Left ventricle myocardium inferior (tissue), 1 donor: ENCODE measurements around the gene LCN6. TPM values are rescaled to one million over a fixed set of nuclear protein-coding genes. Genes with fewer than 3 reads are reported as not detected.

Experiments
- DNase-seq: peaks from one replicate; pipeline ENCODE4 v3.0.0-alpha.2; 2020
- H3K27ac ChIP-seq: fragments of 200-600 bp; replicated peaks from 2 replicates; pipeline ENCODE4 v1.8.0; 2021
- H3K27me3 ChIP-seq: fragments of 200-600 bp; 2 replicates; pipeline ENCODE4 v1.8.0; 2021; ENCODE audit warnings: low read depth
- H3K36me3 ChIP-seq: fragments of 200-600 bp; 2 replicates; pipeline ENCODE4 v1.8.0; 2021
- H3K4me1 ChIP-seq: fragments of 200-600 bp; 2 replicates; pipeline ENCODE4 v1.8.0; 2021
- H3K4me3 ChIP-seq: fragments of 200-600 bp; 2 replicates; pipeline ENCODE4 v1.8.0; 2021; ENCODE audit warnings: mild to moderate bottlenecking, moderate library complexity
- H3K9me3 ChIP-seq: fragments of 200-600 bp; replicated peaks from 2 replicates; pipeline ENCODE4 v1.8.0; 2021
- intact Hi-C: fragments of 100-400 bp; cut with micrococcal nuclease; formaldehyde crosslinking; loops from one replicate; pipeline ENCODE4 v1.11.0; 2022
- total RNA-seq: library from RNA; stranded (reverse); fragmentation: NEBNext Ultra II Directional; extraction: Animal tissue kit (Norgen Biotek cat#: 25700); gene quantifications from one replicate; pipeline ENCODE4 v1.2.1, GENCODE V29; 2021
- TF ChIP-seq, protein P1 (sequence below): fragments of 200-600 bp; IDR thresholded peaks from 2 replicates; pipeline ENCODE4 v1.8.0; 2021; ENCODE audit warnings: antibody characterized with exemption, mild to moderate bottlenecking, borderline replicate concordance
- donor health status: DM: no; HTN: yes; CAD: no; lungs with severe emphysema.

LCN6 gene
- total RNA-seq, 1 donor from 2014 or later = 14.6 TPM

DNA sequence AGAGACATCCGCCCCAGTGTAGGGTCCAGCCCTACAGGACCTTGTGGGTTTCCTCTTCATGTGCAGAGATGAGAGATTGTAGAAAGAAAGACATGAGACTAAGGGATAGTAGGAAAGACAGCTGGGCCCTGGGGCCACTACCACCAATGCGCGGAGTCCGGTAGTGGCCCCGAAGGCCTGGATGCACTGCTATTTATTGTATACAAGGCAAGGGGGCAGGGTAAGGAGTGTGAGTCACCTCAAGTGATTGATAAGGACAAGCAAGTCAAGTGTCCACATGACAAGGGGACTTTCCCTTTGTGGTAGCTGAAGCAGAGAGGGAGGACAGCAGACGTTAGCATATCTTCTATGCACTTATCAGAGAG is 36.7 kb upstream of the LCN6 start:
- Histone ChIP-seq H3K36me3 (no peaks in the 10 kb centered on the region), H3K27me3 (no peaks in the 10 kb centered on the region), H3K27ac (no peak overlapping the region), H3K4me3 (no peak overlapping the region), H3K4me1 (peaks cover 9% of the 10 kb centered on the region), H3K9me3 (no peaks in the 10 kb centered on the region)
- intact Hi-C loops = loop anchor here (5.0 kb wide), 1 partner anchor 252 kb away; no protein-coding TSS in a partner anchor
- no peak for DNase-seq
- TF ChIP-seq, protein P1, sequence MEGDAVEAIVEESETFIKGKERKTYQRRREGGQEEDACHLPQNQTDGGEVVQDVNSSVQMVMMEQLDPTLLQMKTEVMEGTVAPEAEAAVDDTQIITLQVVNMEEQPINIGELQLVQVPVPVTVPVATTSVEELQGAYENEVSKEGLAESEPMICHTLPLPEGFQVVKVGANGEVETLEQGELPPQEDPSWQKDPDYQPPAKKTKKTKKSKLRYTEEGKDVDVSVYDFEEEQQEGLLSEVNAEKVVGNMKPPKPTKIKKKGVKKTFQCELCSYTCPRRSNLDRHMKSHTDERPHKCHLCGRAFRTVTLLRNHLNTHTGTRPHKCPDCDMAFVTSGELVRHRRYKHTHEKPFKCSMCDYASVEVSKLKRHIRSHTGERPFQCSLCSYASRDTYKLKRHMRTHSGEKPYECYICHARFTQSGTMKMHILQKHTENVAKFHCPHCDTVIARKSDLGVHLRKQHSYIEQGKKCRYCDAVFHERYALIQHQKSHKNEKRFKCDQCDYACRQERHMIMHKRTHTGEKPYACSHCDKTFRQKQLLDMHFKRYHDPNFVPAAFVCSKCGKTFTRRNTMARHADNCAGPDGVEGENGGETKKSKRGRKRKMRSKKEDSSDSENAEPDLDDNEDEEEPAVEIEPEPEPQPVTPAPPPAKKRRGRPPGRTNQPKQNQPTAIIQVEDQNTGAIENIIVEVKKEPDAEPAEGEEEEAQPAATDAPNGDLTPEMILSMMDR = no peak

DNA sequence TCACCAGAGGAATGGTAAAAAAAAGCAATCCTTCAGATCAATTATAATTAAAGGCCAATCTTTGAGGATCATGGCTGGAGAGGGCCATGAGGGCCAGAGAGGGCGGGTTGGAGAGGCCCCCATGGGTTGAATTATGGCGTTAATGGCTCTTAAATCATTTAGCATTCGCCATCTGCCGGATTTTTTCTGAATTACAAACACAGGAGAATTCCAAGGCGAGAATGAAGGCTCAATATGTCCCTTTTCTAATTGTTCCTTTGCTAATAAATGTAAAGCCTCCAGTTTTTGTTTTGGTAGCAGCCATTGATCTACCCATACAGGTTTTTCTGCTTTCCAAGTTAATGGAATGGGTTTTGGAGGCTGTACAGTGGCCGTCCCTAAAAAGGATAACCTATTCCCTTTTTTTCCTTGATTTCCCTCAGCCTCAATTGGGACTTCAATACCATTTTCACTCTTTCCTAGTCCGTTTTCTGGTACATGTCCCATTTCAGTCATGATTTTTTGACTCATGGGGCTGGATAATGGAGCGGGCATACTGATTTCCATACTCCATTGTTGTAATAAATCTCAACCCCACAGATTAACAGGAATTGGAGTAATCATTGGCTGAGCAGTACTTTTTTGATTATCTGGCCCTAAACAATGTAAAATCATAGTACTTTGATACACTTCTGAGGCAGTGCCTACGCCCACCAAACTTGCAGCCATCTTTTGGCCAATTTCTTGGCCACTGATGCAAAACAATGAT is 36.1 kb upstream of the LCN6 start:
- Histone ChIP-seq H3K27me3 (no peaks in the 10 kb centered on the region), H3K36me3 (no peaks in the 10 kb centered on the region), H3K4me1 (peaks cover 7% of the 10 kb centered on the region), H3K4me3 (no peak overlapping the region), H3K9me3 (no peaks in the 10 kb centered on the region), H3K27ac (no peak overlapping the region)
- DNase-seq = no peak
- TF ChIP-seq, protein P1 = peak; percentile 62
- intact Hi-C loops = no loop called here

DNA sequence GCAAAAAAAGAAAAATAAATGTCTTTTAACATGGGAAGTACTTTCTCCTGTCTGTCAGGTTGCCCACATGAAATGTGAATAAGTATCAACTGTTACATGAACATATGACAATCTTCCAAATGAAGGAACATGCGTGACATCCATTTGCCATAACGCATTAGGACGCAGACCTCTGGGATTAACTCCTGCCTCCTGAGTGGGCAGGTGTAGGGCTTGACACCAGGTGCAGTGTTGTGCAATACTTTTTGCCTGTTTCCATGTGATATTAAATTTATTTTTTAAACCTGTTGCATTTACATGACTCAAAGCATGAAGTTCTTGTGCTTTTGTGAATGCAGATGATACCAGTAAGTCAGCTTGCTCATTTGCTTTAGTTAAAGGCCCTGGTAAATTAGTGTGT is 34.1 kb upstream of the LCN6 start:
- H3K4me1 ChIP-seq = peaks cover 2% of the 10 kb centered on the region
- no peak for DNase-seq
- H3K4me3 ChIP-seq = no peak overlapping the region
- no peak overlapping the region for H3K27ac ChIP-seq
- intact Hi-C loops = no loop called here
- TF ChIP-seq, protein P1 = no peak
- H3K9me3 ChIP-seq = no peaks in the 10 kb centered on the region
- no peaks in the 10 kb centered on the region for H3K27me3 ChIP-seq
- no peaks in the 10 kb centered on the region for H3K36me3 ChIP-seq

DNA sequence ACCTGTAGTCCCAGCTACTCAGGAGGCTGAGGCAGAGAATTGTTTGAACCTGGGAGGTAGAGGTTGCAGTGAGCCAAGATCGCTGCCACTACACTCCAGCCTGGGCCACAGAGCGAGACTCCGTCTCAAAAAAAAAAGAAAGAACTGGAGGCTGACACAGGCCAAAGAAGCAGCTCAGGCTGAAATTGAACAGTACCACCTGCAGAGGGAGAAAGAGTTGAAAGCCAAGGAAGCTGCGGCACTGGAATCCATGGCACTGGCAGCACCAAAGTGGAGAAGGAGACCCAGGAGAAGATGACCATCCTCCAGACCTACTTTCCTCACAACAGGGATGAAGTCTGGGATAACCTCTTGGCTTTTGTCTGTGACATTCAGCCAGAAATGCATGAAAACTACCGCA is 31.5 kb upstream of the LCN6 start:
- no peak overlapping the region for H3K27ac ChIP-seq
- no peaks in the 10 kb centered on the region for H3K4me1 ChIP-seq
- H3K27me3 ChIP-seq = no peaks in the 10 kb centered on the region
- H3K4me3 ChIP-seq = no peak overlapping the region
- TF ChIP-seq, protein P1 = no peak
- no peaks in the 10 kb centered on the region for H3K36me3 ChIP-seq
- DNase-seq = no peak
- no peaks in the 10 kb centered on the region for H3K9me3 ChIP-seq
- intact Hi-C loops = no loop called here

DNA sequence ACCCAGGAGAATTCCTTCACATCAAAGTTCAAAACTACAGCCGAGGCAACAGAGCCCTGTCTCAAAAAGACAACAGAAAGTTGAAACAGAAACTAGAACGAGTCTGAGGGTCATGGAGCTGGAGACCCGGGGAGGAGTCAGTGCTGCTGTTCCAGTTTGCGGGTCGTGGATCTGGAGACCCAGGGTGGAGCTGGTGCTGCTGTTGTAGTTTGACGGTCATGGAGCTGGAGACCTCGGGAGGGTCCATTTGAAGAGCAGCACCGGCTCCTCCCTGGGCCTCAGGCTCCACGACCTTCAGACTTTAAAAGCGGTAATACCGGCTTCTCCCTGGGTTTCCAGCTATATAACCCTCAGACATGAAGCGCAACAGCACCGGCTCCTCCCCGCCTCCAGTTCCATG is 29.0 kb upstream of the LCN6 start:
- no peak for DNase-seq
- TF ChIP-seq, protein P1 = no peak
- intact Hi-C loops = no loop called here
- H3K9me3 ChIP-seq = peaks cover 11% of the 10 kb centered on the region
- no peaks in the 10 kb centered on the region for H3K27me3 ChIP-seq
- H3K4me1 ChIP-seq = no peaks in the 10 kb centered on the region
- H3K27ac ChIP-seq = no peak overlapping the region
- H3K4me3 ChIP-seq = no peak overlapping the region
- no peaks in the 10 kb centered on the region for H3K36me3 ChIP-seq
